Measurements from ENCODE around the gene RERE. TPM values are rescaled to one million over a fixed set of nuclear protein-coding genes. Genes with fewer than 3 reads are reported as not detected.

RERE gene
- total and polyA plus RNA-seq, 4 donors = 116 to 434 (median 161) TPM

DNA sequence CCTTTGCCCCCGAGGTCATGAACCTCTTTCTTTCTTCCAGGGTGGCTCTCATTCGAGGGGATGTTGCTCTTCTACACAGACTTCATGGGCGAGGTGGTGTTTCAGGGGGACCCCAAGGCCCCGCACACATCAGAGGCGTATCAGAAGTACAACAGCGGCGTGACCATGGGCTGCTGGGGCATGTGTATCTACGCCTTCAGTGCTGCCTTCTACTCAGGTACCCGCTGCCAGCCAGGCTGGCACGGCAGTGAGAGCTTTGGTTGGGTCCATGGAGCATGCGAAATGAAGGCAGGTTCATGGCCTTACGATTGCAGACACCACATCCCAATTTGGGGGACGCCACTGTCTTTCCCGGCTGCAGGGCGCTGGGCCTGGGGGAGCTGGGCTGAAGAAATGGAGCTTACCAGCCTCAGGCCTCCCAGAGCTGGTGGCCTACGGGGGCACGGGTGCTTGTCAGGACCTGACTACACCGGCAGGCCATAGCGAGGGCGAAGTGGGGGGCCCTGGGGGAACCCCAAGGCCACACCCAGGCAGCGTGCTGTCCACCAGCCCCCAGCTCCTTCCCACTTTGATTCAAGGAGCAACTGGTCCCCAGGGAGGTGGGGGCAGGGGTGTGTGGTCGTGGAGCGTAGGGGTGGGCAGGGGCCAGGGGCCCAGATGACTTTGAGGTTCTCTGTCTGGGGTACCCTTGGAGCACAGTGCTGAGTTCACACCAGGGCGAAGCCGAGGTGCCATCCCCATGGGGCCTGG lies 479.5 kb downstream of the RERE start:
- H3K27me3 ChIP-seq (ENCODE audit: control insufficient read depth, insufficient read depth, low read length) = no peaks in the 10 kb centered on the region
- no peak overlapping the region for H3K4me3 ChIP-seq (ENCODE audit: low read depth, low read length)
- peaks cover 2% of the 10 kb centered on the region for H3K4me1 ChIP-seq (ENCODE audit: control insufficient read depth, insufficient read depth, low read length)
- H3K36me3 ChIP-seq (ENCODE audit: control insufficient read depth, insufficient read depth, low read length) = peaks cover 70% of the 10 kb centered on the region
- WGBS (ENCODE audit: insufficient coverage) = 95% methylated on average over 25 of the region's 25 CpGs
- H3K9me3 ChIP-seq (ENCODE audit: control insufficient read depth, insufficient read depth, low read length) = no peaks in the 10 kb centered on the region
- H3K27ac ChIP-seq (ENCODE audit: low read depth, low read length) = no peak overlapping the region
- DNase-seq (ENCODE audit: low read depth in 4 of 6, low spot score in 6 of 6) = no peak

DNA sequence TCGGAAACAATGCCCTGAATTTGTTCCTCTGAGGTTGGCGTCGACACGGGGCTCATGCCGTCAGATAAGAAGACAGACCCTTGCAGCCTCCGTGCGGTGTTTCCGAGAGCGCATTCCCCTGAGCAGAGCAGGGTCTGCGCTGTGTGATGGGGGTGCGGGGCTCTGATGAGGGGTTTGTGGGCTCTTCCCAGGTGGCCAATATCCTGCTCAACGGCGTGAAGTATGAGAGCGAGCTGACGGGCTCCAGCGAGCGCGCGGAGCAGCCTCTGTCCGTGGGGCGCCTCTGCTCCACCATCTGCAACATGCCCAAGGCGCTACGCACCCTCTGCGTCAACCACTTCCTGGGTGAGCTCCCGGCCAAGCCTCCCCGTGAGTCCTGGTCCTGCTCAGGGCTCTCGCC lies 482.2 kb downstream of the RERE start:
- Histone ChIP-seq H3K4me3 (ENCODE audit: low read depth, low read length) (no peak overlapping the region), H3K27ac (ENCODE audit: low read depth, low read length) (no peak overlapping the region), H3K4me1 (ENCODE audit: control insufficient read depth, insufficient read depth, low read length) (no peaks in the 10 kb centered on the region), H3K27me3 (ENCODE audit: control insufficient read depth, insufficient read depth, low read length) (no peaks in the 10 kb centered on the region), H3K9me3 (ENCODE audit: control insufficient read depth, insufficient read depth, low read length) (no peaks in the 10 kb centered on the region), H3K36me3 (ENCODE audit: control insufficient read depth, insufficient read depth, low read length) (peaks cover 80% of the 10 kb centered on the region)
- no peak for DNase-seq (ENCODE audit: low read depth in 4 of 6, low spot score in 6 of 6)
- 88% methylated on average over 26 of the region's 27 CpGs for WGBS (ENCODE audit: insufficient coverage)

DNA sequence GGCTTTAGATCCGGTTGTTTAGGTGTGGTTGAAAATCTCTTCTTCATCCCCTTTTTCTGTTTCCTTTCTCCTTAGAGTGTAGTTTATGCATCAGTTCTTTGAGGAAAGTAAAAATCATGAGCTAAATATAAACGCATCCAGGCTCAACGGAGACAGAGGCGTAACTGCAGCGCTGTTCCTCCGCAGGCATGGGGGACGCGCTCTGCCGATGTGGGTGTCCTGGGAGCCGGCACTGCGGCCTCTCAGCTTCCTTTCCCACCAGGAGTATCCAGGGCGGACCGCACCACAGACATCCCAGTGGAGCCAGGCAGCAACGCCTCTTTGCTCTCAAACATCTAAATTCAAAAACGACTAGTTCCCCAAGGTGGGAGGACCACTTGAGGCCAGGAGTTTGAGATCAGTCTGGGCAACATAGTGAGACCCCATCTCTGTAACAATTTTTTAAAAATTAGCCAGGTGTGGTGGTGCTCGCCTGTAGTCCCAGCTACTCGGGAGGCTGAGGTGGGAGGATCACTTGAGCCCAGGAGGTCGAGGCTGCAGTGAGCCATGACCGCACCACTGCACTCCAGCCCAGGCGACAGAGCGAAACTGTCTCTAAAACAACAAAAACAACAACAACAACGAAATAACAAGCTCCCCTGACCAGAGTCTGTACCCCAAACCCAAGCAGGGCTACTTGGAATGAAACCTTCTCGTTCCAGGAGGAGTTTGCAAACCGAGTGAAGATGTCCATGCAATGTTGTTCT lies 483.2 kb downstream of the RERE start:
- WGBS (ENCODE audit: insufficient coverage) = 93% methylated on average over 20 of the region's 24 CpGs
- no peak overlapping the region for H3K27ac ChIP-seq (ENCODE audit: low read depth, low read length)
- no peaks in the 10 kb centered on the region for H3K9me3 ChIP-seq (ENCODE audit: control insufficient read depth, insufficient read depth, low read length)
- H3K4me1 ChIP-seq (ENCODE audit: control insufficient read depth, insufficient read depth, low read length) = peaks cover 2% of the 10 kb centered on the region
- H3K36me3 ChIP-seq (ENCODE audit: control insufficient read depth, insufficient read depth, low read length) = peaks cover 81% of the 10 kb centered on the region
- H3K27me3 ChIP-seq (ENCODE audit: control insufficient read depth, insufficient read depth, low read length) = no peaks in the 10 kb centered on the region
- no peak overlapping the region for H3K4me3 ChIP-seq (ENCODE audit: low read depth, low read length)
- DNase-seq (ENCODE audit: low read depth in 4 of 6, low spot score in 6 of 6) = no peak

- 93% methylated on average over 16 of the region's 16 CpGs for WGBS (ENCODE audit: insufficient coverage)
- H3K4me3 ChIP-seq (ENCODE audit: low read depth, low read length) = no peak overlapping the region
- no peaks in the 10 kb centered on the region for H3K27me3 ChIP-seq (ENCODE audit: control insufficient read depth, insufficient read depth, low read length)
- H3K27ac ChIP-seq (ENCODE audit: low read depth, low read length) = no peak overlapping the region
- DNase-seq (ENCODE audit: low read depth in 4 of 6, low spot score in 6 of 6) = no peak
- H3K36me3 ChIP-seq (ENCODE audit: control insufficient read depth, insufficient read depth, low read length) = peaks cover 79% of the 10 kb centered on the region
- no peaks in the 10 kb centered on the region for H3K9me3 ChIP-seq (ENCODE audit: control insufficient read depth, insufficient read depth, low read length)
- peaks cover 3% of the 10 kb centered on the region for H3K4me1 ChIP-seq (ENCODE audit: control insufficient read depth, insufficient read depth, low read length)
Observed at GRCh38 chr1:8333246-8333987, 484.0 kb downstream of the RERE start.

DNA sequence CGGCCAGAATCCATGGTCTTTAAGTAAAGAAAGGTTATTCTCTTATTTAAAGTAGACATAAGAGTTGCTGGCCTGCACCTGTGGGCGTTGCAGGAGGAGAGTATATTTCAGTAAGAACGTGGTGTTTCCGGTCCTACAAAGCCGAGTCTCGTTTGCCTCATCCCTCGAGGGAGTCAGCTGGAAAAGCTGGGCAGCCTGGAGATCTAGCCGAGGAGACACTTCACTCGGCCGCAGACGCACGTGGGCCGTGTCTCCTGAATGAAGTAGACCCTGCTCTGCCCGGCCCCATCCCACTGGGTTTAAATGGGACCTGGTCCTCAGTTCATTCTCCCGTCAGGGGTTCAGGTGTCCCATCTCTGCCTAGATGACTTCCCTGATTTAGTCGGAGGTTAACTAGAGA lies 484.6 kb downstream of the RERE start:
- H3K4me3 ChIP-seq (ENCODE audit: low read depth, low read length) = no peak overlapping the region
- DNase-seq (ENCODE audit: low read depth in 4 of 6, low spot score in 6 of 6) = no peak
- no peaks in the 10 kb centered on the region for H3K9me3 ChIP-seq (ENCODE audit: control insufficient read depth, insufficient read depth, low read length)
- WGBS (ENCODE audit: insufficient coverage) = 91% methylated on average over 13 of the region's 16 CpGs
- H3K4me1 ChIP-seq (ENCODE audit: control insufficient read depth, insufficient read depth, low read length) = peaks cover 3% of the 10 kb centered on the region
- H3K27ac ChIP-seq (ENCODE audit: low read depth, low read length) = no peak overlapping the region
- H3K27me3 ChIP-seq (ENCODE audit: control insufficient read depth, insufficient read depth, low read length) = no peaks in the 10 kb centered on the region
- peaks cover 79% of the 10 kb centered on the region for H3K36me3 ChIP-seq (ENCODE audit: control insufficient read depth, insufficient read depth, low read length)

- WGBS (ENCODE audit: insufficient coverage) = 93% methylated on average over 46 of the region's 47 CpGs
- no peak for DNase-seq (ENCODE audit: low read depth in 4 of 6, low spot score in 6 of 6)
- H3K27me3 ChIP-seq (ENCODE audit: control insufficient read depth, insufficient read depth, low read length) = no peaks in the 10 kb centered on the region
- no peaks in the 10 kb centered on the region for H3K9me3 ChIP-seq (ENCODE audit: control insufficient read depth, insufficient read depth, low read length)
- H3K4me3 ChIP-seq (ENCODE audit: low read depth, low read length) = no peak overlapping the region
- peaks cover 87% of the 10 kb centered on the region for H3K36me3 ChIP-seq (ENCODE audit: control insufficient read depth, insufficient read depth, low read length)
- no peak overlapping the region for H3K27ac ChIP-seq (ENCODE audit: low read depth, low read length)
- peaks cover 6% of the 10 kb centered on the region for H3K4me1 ChIP-seq (ENCODE audit: control insufficient read depth, insufficient read depth, low read length)
Observed at GRCh38 chr1:8330271-8331125, 486.9 kb downstream of the RERE start.

DNA sequence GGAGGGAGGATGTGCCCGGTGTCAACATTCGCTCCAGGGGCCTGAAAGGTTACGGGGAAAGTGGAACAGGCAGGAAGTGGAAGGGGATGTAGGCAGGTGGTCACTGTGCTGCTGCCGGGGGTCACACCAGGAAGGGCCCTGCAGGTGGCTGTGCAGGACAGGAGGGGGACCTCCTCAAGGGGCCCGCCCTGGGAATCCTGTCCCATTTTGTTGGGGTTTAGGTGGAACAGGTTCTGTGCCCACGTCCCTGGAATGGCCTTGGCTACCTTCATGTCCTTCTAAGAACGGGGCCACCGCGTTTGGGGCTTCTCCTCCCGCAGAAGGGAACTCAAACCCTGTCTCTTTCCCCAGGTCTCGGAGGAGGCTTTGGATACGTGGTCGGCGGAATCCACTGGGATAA lies 487.6 kb downstream of the RERE start:
- no peak overlapping the region for H3K27ac ChIP-seq (ENCODE audit: low read depth, low read length)

DNA sequence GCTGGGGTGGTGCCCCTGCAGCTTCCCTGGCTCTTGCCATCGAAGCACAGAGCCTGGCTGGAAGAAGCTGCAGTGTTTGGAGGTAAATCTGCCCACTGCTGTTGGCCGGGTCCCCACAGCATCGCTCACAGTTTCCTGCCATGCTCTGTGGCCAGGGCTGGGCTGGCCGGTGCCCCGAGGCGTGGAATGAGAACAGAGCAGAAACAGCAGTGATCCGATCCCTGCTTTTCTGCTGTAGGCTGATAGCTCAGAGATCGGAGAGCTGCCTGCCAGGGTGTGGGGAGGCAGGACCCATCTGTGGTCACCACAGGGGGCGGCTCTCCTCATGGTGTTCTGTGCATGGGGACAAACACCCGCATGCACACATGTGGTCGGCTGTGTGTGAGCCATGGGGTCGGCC lies 488.0 kb downstream of the RERE start:
- H3K27ac ChIP-seq (ENCODE audit: low read depth, low read length) = no peak overlapping the region
- no peaks in the 10 kb centered on the region for H3K9me3 ChIP-seq (ENCODE audit: control insufficient read depth, insufficient read depth, low read length)
- no peak overlapping the region for H3K4me3 ChIP-seq (ENCODE audit: low read depth, low read length)
- WGBS (ENCODE audit: insufficient coverage) = 67% methylated on average over 12 of the region's 12 CpGs
- peaks cover 79% of the 10 kb centered on the region for H3K36me3 ChIP-seq (ENCODE audit: control insufficient read depth, insufficient read depth, low read length)
- H3K27me3 ChIP-seq (ENCODE audit: control insufficient read depth, insufficient read depth, low read length) = no peaks in the 10 kb centered on the region
- H3K4me1 ChIP-seq (ENCODE audit: control insufficient read depth, insufficient read depth, low read length) = peaks cover 6% of the 10 kb centered on the region
- DNase-seq (ENCODE audit: low read depth in 4 of 6, low spot score in 6 of 6) = no peak

More for the DNA sequence above, 487.6 kb downstream of the RERE start:
- no peaks in the 10 kb centered on the region for H3K27me3 ChIP-seq (ENCODE audit: control insufficient read depth, insufficient read depth, low read length)
- H3K4me3 ChIP-seq (ENCODE audit: low read depth, low read length) = no peak overlapping the region
- DNase-seq (ENCODE audit: low read depth in 4 of 6, low spot score in 6 of 6) = no peak
- peaks cover 81% of the 10 kb centered on the region for H3K36me3 ChIP-seq (ENCODE audit: control insufficient read depth, insufficient read depth, low read length)
- peaks cover 6% of the 10 kb centered on the region for H3K4me1 ChIP-seq (ENCODE audit: control insufficient read depth, insufficient read depth, low read length)
- no peaks in the 10 kb centered on the region for H3K9me3 ChIP-seq (ENCODE audit: control insufficient read depth, insufficient read depth, low read length)
- 96% methylated on average over 14 of the region's 14 CpGs for WGBS (ENCODE audit: insufficient coverage)

GRCh38 chr1:8328271-8328670 lies 489.2 kb downstream of the RERE start:
- Histone ChIP-seq H3K27me3 (ENCODE audit: control insufficient read depth, insufficient read depth, low read length) (no peaks in the 10 kb centered on the region), H3K4me3 (ENCODE audit: low read depth, low read length) (no peak overlapping the region), H3K27ac (ENCODE audit: low read depth, low read length) (no peak overlapping the region), H3K36me3 (ENCODE audit: control insufficient read depth, insufficient read depth, low read length) (peaks cover 77% of the 10 kb centered on the region), H3K4me1 (ENCODE audit: control insufficient read depth, insufficient read depth, low read length) (peaks cover 6% of the 10 kb centered on the region), H3K9me3 (ENCODE audit: control insufficient read depth, insufficient read depth, low read length) (no peaks in the 10 kb centered on the region)
- 91% methylated on average over 17 of the region's 18 CpGs for WGBS (ENCODE audit: insufficient coverage)
- DNase-seq (ENCODE audit: low read depth in 4 of 6, low spot score in 6 of 6) = no peak
